Measurements from ENCODE around the gene HLA-DPA1.

HLA-DPA1 gene

GRCh38 chr6:33014841-33015634, 58.4 kb downstream of the HLA-DPA1 start:
- DNase-seq: peak; percentile 60
